ENCODE data around the gene ZNF750. TPM values are rescaled to one million over a fixed set of nuclear protein-coding genes. Genes with fewer than 3 reads are reported as not detected.

The ZNF750 gene
- total RNA-seq, 1 experiment from 2014 or later: not detected

DNA sequence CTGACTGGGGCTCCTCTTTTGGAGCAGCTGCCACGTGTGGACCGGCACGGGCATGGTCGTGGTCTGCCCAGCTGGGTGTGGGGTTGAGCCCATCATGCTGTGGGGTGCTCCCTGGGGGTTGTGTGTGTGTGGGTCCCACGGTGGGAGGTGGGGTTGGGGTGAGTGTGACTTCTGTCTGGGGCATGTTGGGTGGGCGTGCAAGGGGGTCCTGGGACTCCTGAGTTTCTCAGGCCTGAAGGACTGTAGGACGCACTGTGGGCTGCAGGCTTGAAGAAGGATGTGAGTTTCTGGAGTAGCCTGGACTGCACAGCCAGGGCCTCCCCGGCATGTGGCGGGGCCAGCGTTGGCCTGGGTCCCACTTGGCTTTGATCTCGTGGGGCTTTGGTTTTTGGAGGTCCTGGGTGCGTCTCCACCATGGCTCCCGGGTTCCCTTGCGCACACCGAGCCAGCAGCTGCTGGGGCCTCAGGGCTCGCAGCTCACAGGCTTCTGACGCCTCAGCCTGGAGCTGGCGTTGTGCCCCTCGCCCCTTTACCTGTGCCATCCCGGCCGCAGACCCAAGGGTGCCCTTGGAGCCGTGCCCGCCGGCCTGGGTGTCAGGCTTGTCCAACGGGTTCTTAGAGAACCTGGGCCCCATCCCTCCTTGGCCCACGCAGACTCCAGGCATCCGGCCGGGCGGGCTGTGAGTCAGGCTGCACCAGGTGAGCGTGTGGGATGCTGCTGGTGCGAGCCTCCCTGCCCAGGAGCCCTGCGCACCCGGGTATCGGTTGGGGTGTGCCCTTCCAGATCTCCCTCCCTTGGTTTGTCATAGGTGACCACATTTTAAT is 34.4 kb upstream of the ZNF750 start:
- Histone ChIP-seq H2AFZ (ENCODE audit: low read length) (no peak overlapping the region), H3K79me2 (ENCODE audit: low read length) (peaks cover 45% of the 10 kb centered on the region), H3K27ac (ENCODE audit: low read length) (no peak overlapping the region), H3K9me3 (ENCODE audit: low read length) (no peaks in the 10 kb centered on the region), H3K27me3 (ENCODE audit: low read length) (no peaks in the 10 kb centered on the region), H3K4me3 (ENCODE audit: low read length) (no peak overlapping the region), H3K4me1 (ENCODE audit: low read length) (peaks cover 20% of the 10 kb centered on the region), H3K4me2 (ENCODE audit: low read depth, low read length, poor library complexity, severe bottlenecking) (no peak overlapping the region), H3K9me2 (replicated peaks; ENCODE audit: insufficient read depth, low read length) (no peaks in the 10 kb centered on the region), H4K20me1 (ENCODE audit: insufficient read depth, low read depth, low read length) (no peaks in the 10 kb centered on the region), H3K9ac (ENCODE audit: low read length) (no peak overlapping the region), H3K36me3 (ENCODE audit: insufficient read depth, low read length) (no peaks in the 10 kb centered on the region)
- no peak for DNase-seq

GRCh38 chr17:82873521-82873920 is 33.7 kb upstream of the ZNF750 start:
- H3K4me1 ChIP-seq (ENCODE audit: low read length): peaks cover 27% of the 10 kb centered on the region
- no peaks in the 10 kb centered on the region for H4K20me1 ChIP-seq (ENCODE audit: insufficient read depth, low read depth, low read length)
- no peak overlapping the region for H2AFZ ChIP-seq (ENCODE audit: low read length)
- no peaks in the 10 kb centered on the region for H3K27me3 ChIP-seq (ENCODE audit: low read length)
- peaks cover 46% of the 10 kb centered on the region for H3K79me2 ChIP-seq (ENCODE audit: low read length)
- no peak overlapping the region for H3K27ac ChIP-seq (ENCODE audit: low read length)
- no peak overlapping the region for H3K4me3 ChIP-seq (ENCODE audit: low read length)
- H3K9me3 ChIP-seq (ENCODE audit: low read length): no peaks in the 10 kb centered on the region
- no peaks in the 10 kb centered on the region for H3K36me3 ChIP-seq (ENCODE audit: insufficient read depth, low read length)
- H3K9me2 ChIP-seq (replicated peaks; ENCODE audit: insufficient read depth, low read length): no peaks in the 10 kb centered on the region
- DNase-seq: no peak
- no peak overlapping the region for H3K4me2 ChIP-seq (ENCODE audit: low read depth, low read length, poor library complexity, severe bottlenecking)
- H3K9ac ChIP-seq (ENCODE audit: low read length): no peak overlapping the region

- no peak overlapping the region for H3K4me2 ChIP-seq (ENCODE audit: low read depth, low read length, poor library complexity, severe bottlenecking)
- H3K9ac ChIP-seq (ENCODE audit: low read length): no peak overlapping the region
- H4K20me1 ChIP-seq (ENCODE audit: insufficient read depth, low read depth, low read length): no peaks in the 10 kb centered on the region
- H2AFZ ChIP-seq (ENCODE audit: low read length): no peak overlapping the region
- H3K27me3 ChIP-seq (ENCODE audit: low read length): no peaks in the 10 kb centered on the region
- no peak overlapping the region for H3K4me3 ChIP-seq (ENCODE audit: low read length)
- no peaks in the 10 kb centered on the region for H3K36me3 ChIP-seq (ENCODE audit: insufficient read depth, low read length)
- no peak for DNase-seq
- H3K4me1 ChIP-seq (ENCODE audit: low read length): peaks cover 33% of the 10 kb centered on the region
- no peaks in the 10 kb centered on the region for H3K9me3 ChIP-seq (ENCODE audit: low read length)
- H3K9me2 ChIP-seq (replicated peaks; ENCODE audit: insufficient read depth, low read length): no peaks in the 10 kb centered on the region
- H3K27ac ChIP-seq (ENCODE audit: low read length): no peak overlapping the region
- H3K79me2 ChIP-seq (ENCODE audit: low read length): peaks cover 41% of the 10 kb centered on the region
These were observed 33.0 kb upstream of the ZNF750 start for GRCh38 chr17:82872591-82873520.

DNA sequence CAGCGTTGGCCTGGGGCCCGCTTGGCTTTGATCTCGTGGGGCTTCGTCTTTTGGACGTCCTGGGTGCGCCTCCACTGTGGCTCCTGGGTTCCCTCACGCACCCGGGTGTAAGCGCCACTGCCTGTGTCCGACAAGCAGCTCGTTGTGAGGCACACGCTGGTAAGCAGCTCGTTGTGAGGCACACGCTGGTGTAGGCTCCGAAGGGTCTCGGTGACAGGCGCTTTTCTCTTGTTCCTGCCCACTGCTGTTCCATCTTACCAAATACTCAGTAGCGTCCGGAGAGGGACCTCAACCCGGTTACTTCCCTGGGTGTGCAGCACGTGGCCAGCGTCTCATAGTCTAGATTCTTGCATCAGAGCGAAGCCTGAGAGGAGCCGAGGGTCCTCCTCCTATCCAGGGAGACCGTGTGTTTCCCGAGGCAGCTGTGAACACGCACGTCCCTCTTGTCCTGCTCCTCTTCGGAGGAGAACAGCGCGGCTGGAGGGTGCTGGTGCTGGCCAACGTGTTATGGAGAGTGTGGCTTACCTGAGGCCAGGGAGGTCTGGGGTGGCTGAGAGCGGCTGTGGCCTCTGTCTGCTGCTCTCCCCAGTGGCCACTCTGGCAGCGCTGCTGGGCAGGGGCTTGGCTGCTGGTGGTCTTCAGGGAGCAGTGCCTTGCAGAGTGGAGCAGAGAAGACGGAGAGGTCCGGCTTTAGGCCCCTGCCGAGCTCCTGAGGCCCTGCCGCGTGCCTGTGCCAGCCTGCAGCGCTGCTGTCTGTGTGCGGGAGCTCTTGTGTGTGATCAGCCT is 32.1 kb upstream of the ZNF750 start:
- no peaks in the 10 kb centered on the region for H3K36me3 ChIP-seq (ENCODE audit: insufficient read depth, low read length)
- H3K4me2 ChIP-seq (ENCODE audit: low read depth, low read length, poor library complexity, severe bottlenecking): no peak overlapping the region
- no peaks in the 10 kb centered on the region for H3K9me3 ChIP-seq (ENCODE audit: low read length)
- no peaks in the 10 kb centered on the region for H4K20me1 ChIP-seq (ENCODE audit: insufficient read depth, low read depth, low read length)
- H3K9ac ChIP-seq (ENCODE audit: low read length): no peak overlapping the region
- peaks cover 34% of the 10 kb centered on the region for H3K79me2 ChIP-seq (ENCODE audit: low read length)
- no peaks in the 10 kb centered on the region for H3K9me2 ChIP-seq (replicated peaks; ENCODE audit: insufficient read depth, low read length)
- no peak overlapping the region for H3K27ac ChIP-seq (ENCODE audit: low read length)
- H2AFZ ChIP-seq (ENCODE audit: low read length): no peak overlapping the region
- H3K4me3 ChIP-seq (ENCODE audit: low read length): no peak overlapping the region
- H3K27me3 ChIP-seq (ENCODE audit: low read length): no peaks in the 10 kb centered on the region
- no peak for DNase-seq
- peaks cover 35% of the 10 kb centered on the region for H3K4me1 ChIP-seq (ENCODE audit: low read length)

DNA sequence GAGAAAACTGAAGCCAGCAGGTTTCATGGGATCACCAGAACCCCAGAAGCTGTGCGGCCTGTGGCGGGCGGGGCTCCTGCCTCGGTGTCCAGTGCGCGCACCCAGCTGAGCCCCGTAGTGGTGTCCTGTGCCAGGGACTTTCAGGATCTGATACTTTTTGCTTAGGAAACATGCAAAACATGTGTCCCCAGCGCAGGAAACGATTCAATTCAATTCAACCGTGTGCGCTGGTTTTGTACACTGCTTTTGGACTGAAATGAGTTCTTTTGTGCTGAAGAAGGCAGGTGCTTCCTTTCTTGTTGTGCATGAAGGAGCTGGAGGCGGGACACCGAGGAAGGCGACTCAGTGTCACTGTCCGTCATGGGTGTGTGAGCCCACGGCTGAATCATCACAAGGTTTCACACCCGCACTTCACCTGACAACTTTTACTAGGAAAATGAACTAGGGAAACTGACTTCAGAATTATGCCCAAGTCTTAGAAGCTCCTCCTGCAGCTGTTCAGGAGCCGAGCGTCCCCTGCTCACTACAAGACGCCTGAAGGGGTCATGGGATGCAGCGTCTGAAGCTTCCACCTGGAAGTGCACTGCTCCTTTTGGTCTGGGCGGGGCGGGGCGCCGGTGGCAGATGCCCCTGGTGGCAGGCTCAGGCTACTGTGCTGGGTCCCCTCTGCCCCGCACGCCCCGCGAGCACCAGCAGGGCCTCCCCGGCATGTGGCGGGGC is 31.4 kb upstream of the ZNF750 start:
- H2AFZ ChIP-seq (ENCODE audit: low read length): no peak overlapping the region
- H3K27me3 ChIP-seq (ENCODE audit: low read length): no peaks in the 10 kb centered on the region
- H3K79me2 ChIP-seq (ENCODE audit: low read length): peaks cover 28% of the 10 kb centered on the region
- peaks cover 35% of the 10 kb centered on the region for H3K4me1 ChIP-seq (ENCODE audit: low read length)
- H4K20me1 ChIP-seq (ENCODE audit: insufficient read depth, low read depth, low read length): no peaks in the 10 kb centered on the region
- no peak overlapping the region for H3K27ac ChIP-seq (ENCODE audit: low read length)
- no peak overlapping the region for H3K9ac ChIP-seq (ENCODE audit: low read length)
- H3K9me3 ChIP-seq (ENCODE audit: low read length): no peaks in the 10 kb centered on the region
- no peak overlapping the region for H3K4me2 ChIP-seq (ENCODE audit: low read depth, low read length, poor library complexity, severe bottlenecking)
- H3K36me3 ChIP-seq (ENCODE audit: insufficient read depth, low read length): no peaks in the 10 kb centered on the region
- no peak for DNase-seq
- H3K4me3 ChIP-seq (ENCODE audit: low read length): no peak overlapping the region
- H3K9me2 ChIP-seq (replicated peaks; ENCODE audit: insufficient read depth, low read length): no peaks in the 10 kb centered on the region

GRCh38 chr17:82870541-82870940 is 30.7 kb upstream of the ZNF750 start:
- Histone ChIP-seq H2AFZ (ENCODE audit: low read length) (no peak overlapping the region), H3K36me3 (ENCODE audit: insufficient read depth, low read length) (no peaks in the 10 kb centered on the region), H3K9me3 (ENCODE audit: low read length) (no peaks in the 10 kb centered on the region), H4K20me1 (ENCODE audit: insufficient read depth, low read depth, low read length) (no peaks in the 10 kb centered on the region), H3K4me1 (ENCODE audit: low read length) (peaks cover 35% of the 10 kb centered on the region), H3K9ac (ENCODE audit: low read length) (no peak overlapping the region), H3K4me3 (ENCODE audit: low read length) (no peak overlapping the region), H3K4me2 (ENCODE audit: low read depth, low read length, poor library complexity, severe bottlenecking) (no peak overlapping the region), H3K79me2 (ENCODE audit: low read length) (peaks cover 23% of the 10 kb centered on the region), H3K9me2 (replicated peaks; ENCODE audit: insufficient read depth, low read length) (no peaks in the 10 kb centered on the region), H3K27me3 (ENCODE audit: low read length) (no peaks in the 10 kb centered on the region), H3K27ac (ENCODE audit: low read length) (no peak overlapping the region)
- DNase-seq: no peak

- Histone ChIP-seq H2AFZ (ENCODE audit: low read length) (no peak overlapping the region), H3K9me3 (ENCODE audit: low read length) (no peaks in the 10 kb centered on the region), H3K9me2 (replicated peaks; ENCODE audit: insufficient read depth, low read length) (no peaks in the 10 kb centered on the region), H3K4me1 (ENCODE audit: low read length) (peaks cover 35% of the 10 kb centered on the region), H3K36me3 (ENCODE audit: insufficient read depth, low read length) (no peaks in the 10 kb centered on the region), H3K4me3 (ENCODE audit: low read length) (no peak overlapping the region), H3K27ac (ENCODE audit: low read length) (no peak overlapping the region), H3K4me2 (ENCODE audit: low read depth, low read length, poor library complexity, severe bottlenecking) (peak overlapping the region; percentile 54), H3K27me3 (ENCODE audit: low read length) (no peaks in the 10 kb centered on the region), H3K79me2 (ENCODE audit: low read length) (peaks cover 21% of the 10 kb centered on the region), H4K20me1 (ENCODE audit: insufficient read depth, low read depth, low read length) (no peaks in the 10 kb centered on the region), H3K9ac (ENCODE audit: low read length) (no peak overlapping the region)
- no peak for DNase-seq
These were observed 30.3 kb upstream of the ZNF750 start for GRCh38 chr17:82870091-82870491.

Measured in Karpas-422 (cell line).